ENCODE results near the gene WNT5B. TPM values are rescaled to one million over a fixed set of nuclear protein-coding genes. Genes with fewer than 3 reads are reported as not detected.

The WNT5B gene
- polyA plus RNA-seq, 1 donor (not counting 4 experiments of a cell fraction or from before 2014, with no cell fraction given), result 12.3 TPM

GRCh38 chr12:1655225-1655788 lies 26.3 kb downstream of the WNT5B start:
- H3K27ac ChIP-seq (ENCODE audit: control insufficient read depth, insufficient read depth, low read length), result no peak overlapping the region
- H3K9ac ChIP-seq (ENCODE audit: control insufficient read depth, extremely low read depth, insufficient read depth, low read length), result no peak overlapping the region
- FAIRE-seq (peak; percentile 70), DNase-seq (ENCODE audit: low read depth, low spot score) (no peak)
- H3K36me3 ChIP-seq (ENCODE audit: control insufficient read depth in 2 of 2, extremely low read depth in 1 of 2, insufficient read depth in 2 of 2, low read length in 2 of 2), result no peaks in the 10 kb centered on the region
- H2AFZ ChIP-seq (ENCODE audit: control insufficient read depth, low read length), result no peak overlapping the region
- H3K4me2 ChIP-seq (ENCODE audit: control insufficient read depth, extremely low read depth, insufficient read depth, low read depth, low read length), result peak overlapping the region; percentile 46
- dilution Hi-C loops (cut with MboI; ENCODE audit: extremely low pct_ligation_motif_present, low sequenced_read_pairs), result no loop called here
- H3K4me3 ChIP-seq (ENCODE audit: control insufficient read depth in 2 of 3, extremely low read depth in 1 of 3, insufficient read depth in 2 of 3, low read depth in 1 of 3, low read length in 3 of 3), result no peak overlapping the region
- H3K9me1 ChIP-seq (ENCODE audit: control insufficient read depth, extremely low read depth, insufficient read depth, low read length), result no peaks in the 10 kb centered on the region
- peaks cover 17% of the 10 kb centered on the region for H3K4me1 ChIP-seq (ENCODE audit: control insufficient read depth, extremely low read depth, insufficient read depth, low read length)
- no peaks in the 10 kb centered on the region for H3K79me2 ChIP-seq (ENCODE audit: control insufficient read depth, insufficient read depth, low read length)
- H3K27me3 ChIP-seq (ENCODE audit: control insufficient read depth, extremely low read depth, insufficient read depth, low read length), result no peaks in the 10 kb centered on the region
- TF ChIP-seq CTCF (optimal IDR thresholded peaks at IDR 0.05 in 1 of 3, IDR thresholded peaks at IDR 0.05 in 1 of 3, conservative IDR thresholded peaks at IDR 0.05 in 1 of 3; ENCODE audit: extremely low read depth in 1 of 3, insufficient read depth in 2 of 3, low read length in 3 of 3) (no peak), EZH2 (IDR thresholded peaks at IDR 0.05; ENCODE audit: low read length) (no peak)
- no peaks in the 10 kb centered on the region for H4K20me1 ChIP-seq (ENCODE audit: control insufficient read depth, extremely low read depth, insufficient read depth, low read length)
- no peaks in the 10 kb centered on the region for H3K9me3 ChIP-seq (ENCODE audit: control insufficient read depth, low read depth, low read length)

DNA sequence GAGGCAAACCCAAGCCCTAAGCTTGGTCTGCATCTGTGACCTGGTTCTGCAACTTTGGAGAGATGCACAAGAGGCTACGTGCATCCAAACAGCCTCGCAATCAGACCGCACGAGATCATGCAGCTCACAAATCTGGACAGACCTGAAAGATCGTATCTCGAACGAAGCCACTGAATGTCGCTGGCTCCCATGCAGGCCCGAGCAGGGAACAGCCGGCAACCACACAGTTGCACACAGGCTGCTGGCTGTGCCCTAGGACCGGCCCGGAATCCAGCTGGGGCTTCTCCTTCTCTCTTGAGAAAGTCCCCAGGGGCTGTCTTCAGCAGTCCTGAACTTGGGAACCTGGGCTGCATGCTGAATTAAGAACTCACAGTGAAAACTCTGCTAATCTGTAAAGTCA lies 27.9 kb downstream of the WNT5B start:
- H3K9ac ChIP-seq (ENCODE audit: control insufficient read depth, extremely low read depth, insufficient read depth, low read length), result no peak overlapping the region
- H3K9me3 ChIP-seq (ENCODE audit: control insufficient read depth, low read depth, low read length), result no peaks in the 10 kb centered on the region
- H3K27me3 ChIP-seq (ENCODE audit: control insufficient read depth, extremely low read depth, insufficient read depth, low read length), result no peaks in the 10 kb centered on the region
- dilution Hi-C loops (cut with MboI; ENCODE audit: extremely low pct_ligation_motif_present, low sequenced_read_pairs), result no loop called here
- no peaks in the 10 kb centered on the region for H3K9me1 ChIP-seq (ENCODE audit: control insufficient read depth, extremely low read depth, insufficient read depth, low read length)
- H3K27ac ChIP-seq (ENCODE audit: control insufficient read depth, insufficient read depth, low read length), result no peak overlapping the region
- FAIRE-seq, result no peak
- H3K4me2 ChIP-seq (ENCODE audit: control insufficient read depth, extremely low read depth, insufficient read depth, low read depth, low read length), result no peak overlapping the region
- H4K20me1 ChIP-seq (ENCODE audit: control insufficient read depth, extremely low read depth, insufficient read depth, low read length), result no peaks in the 10 kb centered on the region
- no peaks in the 10 kb centered on the region for H3K36me3 ChIP-seq (ENCODE audit: control insufficient read depth in 2 of 2, extremely low read depth in 1 of 2, insufficient read depth in 2 of 2, low read length in 2 of 2)
- no peak for TF ChIP-seq EZH2 (IDR thresholded peaks at IDR 0.05; ENCODE audit: low read length)
- no peak for TF ChIP-seq CTCF (optimal IDR thresholded peaks at IDR 0.05 in 1 of 3, IDR thresholded peaks at IDR 0.05 in 1 of 3, conservative IDR thresholded peaks at IDR 0.05 in 1 of 3; ENCODE audit: extremely low read depth in 1 of 3, insufficient read depth in 2 of 3, low read length in 3 of 3)
- peaks cover 27% of the 10 kb centered on the region for H3K4me1 ChIP-seq (ENCODE audit: control insufficient read depth, extremely low read depth, insufficient read depth, low read length)
- no peak overlapping the region for H3K4me3 ChIP-seq (ENCODE audit: control insufficient read depth in 2 of 3, extremely low read depth in 1 of 3, insufficient read depth in 2 of 3, low read depth in 1 of 3, low read length in 3 of 3)
- H2AFZ ChIP-seq (ENCODE audit: control insufficient read depth, low read length), result no peak overlapping the region
- H3K79me2 ChIP-seq (ENCODE audit: control insufficient read depth, insufficient read depth, low read length), result no peaks in the 10 kb centered on the region
- DNase-seq (ENCODE audit: low read depth, low spot score), result no peak

Data from keratinocyte (primary cell).